GF-D8 (cell line): Measurements from ENCODE around the gene ATE1.

ENCODE experiments used
- DNase-seq: peaks from one replicate; lab custom pipeline; 2025; lab: John Stamatoyannopoulos, UW

The ATE1 gene

DNA sequence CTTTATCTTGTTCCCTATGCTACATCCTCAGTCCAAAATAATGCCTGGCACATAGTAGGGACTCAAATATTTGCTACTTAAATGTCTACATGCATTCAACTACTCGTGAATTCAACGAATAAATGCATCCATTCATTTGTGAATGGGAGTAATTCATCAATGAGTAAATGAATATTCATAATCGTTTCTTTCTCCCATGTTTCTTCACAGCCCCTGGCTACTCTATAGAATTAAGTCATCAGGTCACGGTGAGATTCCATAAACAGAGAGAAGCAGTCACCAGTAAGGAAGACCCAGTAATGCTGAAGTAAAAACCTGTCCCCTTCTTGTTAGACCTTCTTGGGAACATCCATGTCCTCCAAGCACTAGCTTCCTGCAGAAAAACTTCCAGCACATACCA lies 48.4 kb downstream of the ATE1 start:
- DNase-seq: no peak

DNA sequence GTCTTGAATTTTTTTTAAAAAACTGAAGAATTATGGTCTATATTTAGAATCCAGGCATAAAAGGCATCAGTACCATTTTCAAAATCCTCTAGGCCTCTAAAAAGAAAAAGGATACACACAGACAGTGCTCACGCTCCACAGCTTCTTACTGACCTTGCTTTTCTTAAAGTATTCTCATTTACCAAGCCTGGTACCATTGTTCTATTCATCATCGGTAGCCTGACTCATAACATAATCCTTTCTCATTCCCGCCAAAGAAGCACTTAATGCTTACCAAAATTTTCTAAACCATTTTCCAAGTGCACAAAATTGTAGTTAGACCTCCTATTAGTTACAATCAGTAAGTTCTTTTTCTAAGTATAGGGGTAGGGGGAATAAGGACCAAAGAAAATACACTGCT lies 54.6 kb downstream of the ATE1 start:
- no peak for DNase-seq

DNA sequence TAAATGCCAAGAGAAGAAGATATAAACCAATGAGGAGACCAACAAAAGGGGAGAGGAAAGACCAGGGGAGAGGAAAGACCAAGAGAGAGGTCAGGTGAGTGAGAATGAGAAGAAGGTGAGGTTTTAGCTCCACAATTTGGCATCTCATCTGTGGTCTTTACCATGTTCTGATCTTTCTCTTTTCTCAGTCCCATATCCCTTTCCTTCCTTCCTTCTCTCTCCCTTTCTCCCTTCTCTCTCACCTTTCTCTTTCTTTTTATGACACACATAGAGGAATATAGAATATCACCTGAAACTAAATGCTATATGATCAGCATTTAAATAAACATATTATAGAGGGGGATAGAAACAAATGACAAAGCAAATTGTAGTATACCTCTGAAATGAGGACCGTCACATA lies 57.4 kb downstream of the ATE1 start:
- DNase-seq: no peak

DNA sequence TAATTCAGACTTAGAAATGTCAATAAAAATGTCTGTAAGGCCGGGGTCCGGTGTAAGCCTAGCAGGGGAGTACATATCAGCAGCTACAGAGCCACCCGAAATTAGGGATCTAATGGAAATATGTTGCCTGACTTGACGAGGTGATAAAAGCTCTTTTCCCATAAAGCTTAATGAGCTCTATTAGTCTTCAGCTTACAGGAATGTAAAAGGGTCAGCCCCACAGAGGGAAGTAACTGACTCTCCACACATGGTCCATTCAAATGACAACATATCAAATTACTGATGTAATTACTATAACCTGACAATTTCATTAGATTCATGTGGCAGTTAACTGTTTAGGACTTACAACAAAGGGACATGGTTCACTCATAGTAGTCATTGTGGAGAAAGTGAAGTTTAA lies 62.3 kb downstream of the ATE1 start:
- no peak for DNase-seq

DNA sequence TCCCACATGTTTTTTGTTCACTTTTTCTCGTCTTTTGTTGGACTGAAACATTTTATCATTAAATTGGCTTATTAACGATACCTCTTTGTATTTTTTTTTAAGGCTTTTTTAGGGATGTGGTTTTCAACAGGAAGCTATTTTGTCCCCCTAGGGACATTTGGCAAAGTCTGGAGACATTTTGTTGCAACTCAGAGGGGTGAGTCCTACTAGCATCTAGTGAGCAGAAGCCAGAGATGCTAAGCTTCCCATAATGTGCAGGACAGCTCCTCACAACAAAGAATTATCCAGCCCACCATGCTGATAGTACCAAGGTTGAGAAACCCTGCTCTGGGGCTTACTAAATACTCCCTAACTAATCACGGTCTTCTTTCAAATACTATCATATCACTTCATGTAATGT lies 63.2 kb downstream of the ATE1 start:
- DNase-seq: no peak

DNA sequence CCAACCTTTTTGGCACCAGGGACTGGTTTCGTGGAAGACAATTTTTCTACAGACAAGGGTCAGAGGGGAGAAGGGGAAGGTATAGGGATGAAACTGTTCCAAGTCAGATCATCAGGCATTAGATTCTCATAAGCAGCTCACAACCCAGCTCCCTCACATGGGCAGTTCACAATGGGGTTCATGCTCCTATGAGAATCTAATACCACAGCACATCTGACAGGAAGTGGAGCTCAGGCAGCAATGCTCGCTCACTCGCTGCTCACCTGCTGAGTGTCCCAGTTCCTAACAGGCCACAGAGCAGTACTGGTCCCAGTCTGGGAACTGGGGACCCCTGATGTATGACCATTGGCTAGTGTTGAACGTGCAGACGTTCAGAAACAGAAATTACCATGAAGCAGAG lies 63.7 kb downstream of the ATE1 start:
- DNase-seq: no peak

DNA sequence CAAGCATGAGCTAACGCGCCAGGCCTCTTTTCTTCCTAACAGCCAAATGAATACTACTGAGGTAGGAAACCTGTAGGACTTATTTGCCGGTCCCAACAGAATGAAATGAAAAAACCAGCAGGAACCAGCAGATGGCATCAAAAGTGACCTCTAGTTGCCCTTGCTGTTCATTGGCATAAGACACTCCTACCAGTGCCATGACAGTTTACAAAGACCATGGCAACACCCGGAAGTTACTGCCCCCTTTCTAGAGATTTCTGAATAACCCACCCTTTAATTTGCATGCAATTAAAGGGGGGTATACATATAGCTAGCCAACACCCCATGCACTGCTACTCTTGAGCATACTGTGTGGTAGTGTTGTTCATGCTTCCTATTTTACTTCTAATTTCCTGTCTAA lies 65.2 kb downstream of the ATE1 start:
- no peak for DNase-seq

DNA sequence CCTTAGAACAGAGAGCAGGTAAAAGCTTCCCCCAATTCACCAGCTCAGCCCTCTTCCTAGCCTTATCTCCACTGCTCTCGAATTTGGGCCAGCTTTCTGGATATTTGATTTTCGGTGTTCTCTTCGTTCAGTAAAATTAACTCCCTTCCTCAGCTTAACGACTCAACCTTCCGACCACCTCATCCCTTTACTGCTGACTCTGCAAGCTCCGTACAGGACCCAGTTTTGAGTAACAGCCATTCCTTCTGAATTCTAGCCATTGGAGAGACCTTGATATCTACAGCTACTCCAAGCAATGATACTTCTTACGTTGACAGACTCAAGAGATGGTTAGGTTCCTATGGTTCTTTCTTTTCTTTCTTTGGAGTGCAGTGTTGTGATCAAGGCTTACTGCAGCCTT lies 65.8 kb downstream of the ATE1 start:
- DNase-seq: no peak

DNA sequence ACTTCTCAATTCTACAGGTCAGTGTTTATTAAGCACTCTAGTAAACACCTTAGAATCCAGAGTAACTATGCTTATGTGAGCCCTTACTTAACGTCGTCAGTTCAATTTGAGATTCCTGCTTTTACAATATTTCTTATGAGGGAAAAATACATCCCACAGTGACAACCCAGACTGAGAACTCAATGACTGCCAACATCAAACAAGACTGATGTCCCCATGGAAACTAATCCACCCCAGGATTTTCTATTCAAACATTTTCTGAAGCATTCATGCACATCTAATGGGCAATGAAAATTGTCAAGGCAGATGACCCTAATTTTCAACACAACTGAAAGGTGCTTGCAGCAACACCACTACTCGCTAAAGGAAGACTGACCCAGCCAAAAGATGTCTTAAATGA lies 67.0 kb downstream of the ATE1 start:
- DNase-seq: no peak

DNA sequence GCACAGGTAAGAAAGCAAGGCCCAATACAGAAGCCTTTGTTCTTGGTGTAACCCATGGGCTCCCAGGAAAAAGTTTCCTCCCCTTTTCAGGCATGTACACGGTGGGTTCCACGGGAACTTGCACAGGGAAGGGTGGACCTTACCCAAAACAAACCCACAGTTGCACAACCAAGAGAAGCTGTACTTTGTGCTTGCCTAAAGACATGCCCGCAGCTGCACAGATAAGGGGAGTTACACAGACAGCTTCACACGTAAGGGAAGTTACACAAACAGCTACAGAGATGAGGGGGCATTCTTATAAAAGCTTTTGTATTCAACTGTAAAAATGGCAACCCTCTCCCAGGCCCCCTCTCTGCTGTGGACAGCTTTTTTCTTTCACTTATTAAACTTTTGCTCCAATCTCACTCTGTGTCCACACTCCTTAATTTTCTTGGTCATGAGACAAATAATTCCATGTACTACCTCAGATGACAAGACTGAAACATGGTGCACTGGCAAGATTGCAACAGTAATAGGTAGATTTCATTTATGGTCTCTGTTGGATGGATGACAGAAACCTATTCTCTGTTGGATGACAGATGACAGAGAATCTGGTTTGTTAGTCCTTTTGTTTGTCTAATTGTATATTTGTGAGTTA lies 72.9 kb downstream of the ATE1 start:
- peak; percentile 90 for DNase-seq

DNA sequence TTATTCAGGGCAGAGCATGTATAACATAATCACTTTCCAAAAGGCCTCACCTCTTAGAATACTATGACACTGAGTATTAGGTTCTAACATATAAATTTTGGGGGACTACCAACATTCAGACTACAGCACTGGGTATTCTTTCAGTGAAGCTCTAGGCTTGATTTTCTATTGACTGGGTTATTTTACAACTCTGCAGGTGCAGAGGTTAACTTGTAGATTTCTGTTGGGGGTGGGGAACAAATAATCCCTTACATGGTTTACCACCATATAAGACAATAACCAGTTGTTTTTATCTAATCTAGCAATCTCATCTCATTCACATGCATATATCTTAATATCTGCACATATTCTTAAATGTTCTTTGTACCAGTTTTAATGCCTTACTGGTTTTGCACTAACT lies 73.9 kb downstream of the ATE1 start:
- no peak for DNase-seq

DNA sequence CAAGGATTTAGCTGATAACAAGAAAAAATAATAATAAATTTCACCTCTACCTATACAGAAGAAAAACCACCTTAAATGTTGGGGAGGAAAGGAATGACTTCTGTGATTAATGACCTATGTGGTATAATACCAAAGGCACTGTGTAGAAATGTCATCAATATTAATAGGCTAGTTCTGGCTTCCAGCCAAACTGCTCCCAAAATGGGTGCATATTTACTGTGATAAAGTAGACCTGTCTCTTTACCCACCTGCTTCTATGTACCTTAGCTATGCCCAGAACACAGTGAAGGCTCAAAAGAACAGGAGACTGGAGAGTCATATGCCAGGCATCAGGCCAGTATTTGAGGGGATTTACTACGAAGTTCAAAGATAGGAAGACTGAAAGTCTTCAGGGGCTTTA lies 76.0 kb downstream of the ATE1 start:
- no peak for DNase-seq

DNA sequence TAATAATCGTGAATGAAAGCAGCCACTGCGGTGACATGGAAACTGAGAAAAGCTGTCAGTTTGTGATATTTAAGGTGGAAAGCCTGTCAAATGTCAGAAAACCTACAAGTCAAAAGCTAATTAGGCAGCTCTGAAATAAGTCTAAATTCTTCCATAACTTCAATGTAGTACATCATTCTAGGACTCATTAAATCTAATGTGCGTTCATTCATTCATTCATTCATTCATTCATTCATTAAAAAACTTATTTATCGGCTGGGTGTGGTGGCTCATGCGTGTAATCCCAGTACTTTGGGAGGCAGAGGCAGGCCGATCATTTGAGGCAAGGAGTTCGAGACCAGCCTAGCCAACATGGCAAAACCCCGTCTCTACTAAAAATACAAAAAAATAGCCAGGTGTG lies 79.7 kb downstream of the ATE1 start:
- DNase-seq: no peak

DNA sequence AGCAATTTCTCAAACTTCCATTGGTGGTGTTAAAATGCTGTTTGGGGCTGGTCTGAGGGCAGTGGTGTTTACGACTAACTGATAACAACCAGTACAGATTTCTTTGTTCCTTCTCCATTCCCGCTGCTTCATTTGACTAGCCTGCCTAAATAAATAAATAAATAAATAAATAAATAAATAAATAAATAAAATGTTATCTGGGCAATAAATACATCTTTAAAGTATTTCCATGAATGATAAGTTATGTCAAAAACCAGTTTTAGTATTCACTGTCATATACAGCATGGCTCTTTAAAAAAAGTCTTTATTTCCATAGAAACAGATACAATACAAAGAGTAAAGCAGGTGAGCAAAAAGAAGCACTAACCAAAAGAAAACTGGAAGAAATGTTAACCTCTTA lies 81.3 kb downstream of the ATE1 start:
- DNase-seq: no peak

DNA sequence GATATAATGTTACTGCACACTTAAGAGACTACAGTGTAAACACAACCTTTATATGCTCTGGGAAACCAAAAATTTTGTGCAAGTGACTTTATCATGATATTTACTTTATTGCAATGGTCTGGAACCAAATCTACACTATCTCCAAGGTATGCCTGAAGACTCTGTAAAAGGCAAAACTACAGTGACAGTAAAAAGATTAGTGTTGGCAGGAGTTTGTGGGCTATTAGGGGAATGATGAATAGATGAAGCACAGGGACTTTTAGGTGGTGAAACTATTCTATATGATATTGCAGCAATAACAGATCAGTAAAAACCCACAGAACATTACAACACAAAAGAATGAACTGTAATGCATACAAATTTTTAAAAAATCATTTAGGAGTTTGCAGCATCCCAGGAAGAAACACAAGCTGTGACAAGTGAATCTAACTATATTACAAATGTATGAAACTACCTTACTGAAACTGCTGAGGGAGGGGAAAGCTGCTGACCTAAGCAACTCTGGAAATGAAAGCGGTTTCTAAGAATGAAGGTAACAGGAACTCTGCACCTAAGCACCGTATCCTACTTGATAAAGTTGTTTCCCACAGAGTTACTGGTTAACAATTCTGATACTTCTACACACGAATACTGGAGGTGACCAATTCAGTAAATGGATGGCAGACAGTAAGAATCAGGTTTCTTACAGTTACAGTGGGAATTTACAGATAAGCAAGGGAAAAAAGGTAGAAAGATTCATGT lies 82.6 kb downstream of the ATE1 start:
- no peak for DNase-seq

DNA sequence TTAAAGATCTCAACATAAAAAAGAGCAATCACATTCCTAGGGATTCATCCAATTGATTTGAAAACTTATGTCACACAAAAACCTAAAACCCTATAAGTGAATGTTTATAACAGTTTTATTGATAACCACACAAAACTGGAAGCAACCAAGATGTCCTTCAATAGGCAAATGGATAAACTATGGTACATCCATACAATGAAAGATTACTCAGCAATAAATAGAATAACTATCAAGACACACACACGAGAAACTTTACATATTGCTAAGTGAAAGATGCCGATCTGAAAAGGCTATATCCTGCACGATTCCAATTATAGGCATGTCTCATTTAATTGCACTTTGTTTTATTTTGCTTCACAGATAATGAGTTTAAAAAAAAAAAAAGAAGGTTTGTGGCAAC lies 83.3 kb downstream of the ATE1 start:
- DNase-seq: no peak

DNA sequence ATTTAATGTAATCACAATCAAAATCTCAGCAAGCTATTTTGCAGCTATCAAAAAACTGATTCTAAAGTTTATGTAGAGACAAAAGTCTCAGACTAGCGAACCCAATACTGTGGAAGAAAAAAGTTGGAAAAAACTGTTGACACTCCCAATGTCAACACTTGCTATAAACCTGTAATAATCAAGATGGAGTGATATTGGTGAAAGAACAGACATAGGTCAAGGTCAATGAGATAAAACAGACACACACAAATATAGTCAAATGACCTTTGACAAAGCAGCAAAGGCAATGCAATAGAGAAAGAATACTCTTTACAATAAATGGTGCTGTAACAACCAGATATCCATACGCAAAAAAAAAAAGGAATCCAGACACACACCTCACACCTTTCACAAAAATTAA lies 84.5 kb downstream of the ATE1 start:
- no peak for DNase-seq

DNA sequence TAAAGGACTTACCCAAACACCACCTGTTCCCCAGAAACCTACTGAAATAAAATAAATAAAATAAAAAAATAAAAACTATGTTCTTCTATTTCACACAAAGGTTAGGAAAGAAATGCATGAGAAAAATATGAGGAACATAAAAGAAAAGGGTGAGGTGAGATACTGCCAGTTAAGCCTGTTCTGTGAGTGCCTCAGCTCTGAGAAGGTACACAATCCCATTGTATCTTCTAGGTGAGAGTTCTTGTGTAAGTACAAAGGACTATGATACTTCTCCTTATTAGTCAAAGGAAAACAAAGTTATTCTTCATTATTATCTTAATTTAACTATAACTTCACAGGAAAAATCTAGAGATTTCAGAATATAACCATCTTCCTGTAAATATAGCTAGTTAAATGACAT lies 86.0 kb downstream of the ATE1 start:
- DNase-seq: no peak

DNA sequence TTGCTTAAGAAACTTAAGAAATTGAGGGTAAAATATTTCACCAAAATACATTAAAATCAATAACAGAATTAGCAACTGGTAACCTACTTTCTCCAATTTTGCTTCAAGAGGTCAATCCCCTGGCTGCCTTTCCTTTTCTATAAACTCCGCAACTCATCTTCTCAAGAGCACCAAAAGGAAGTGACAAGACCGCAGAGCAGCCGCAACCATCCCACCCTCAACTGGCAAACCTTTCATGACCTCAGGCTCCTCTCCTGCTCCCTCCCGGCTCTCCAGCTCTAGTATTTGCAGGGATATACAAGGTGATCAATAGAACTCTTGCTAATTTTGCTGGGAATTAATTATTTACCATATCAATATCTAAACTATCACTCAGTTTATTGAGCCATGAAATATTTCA lies 88.9 kb downstream of the ATE1 start:
- DNase-seq: no peak

DNA sequence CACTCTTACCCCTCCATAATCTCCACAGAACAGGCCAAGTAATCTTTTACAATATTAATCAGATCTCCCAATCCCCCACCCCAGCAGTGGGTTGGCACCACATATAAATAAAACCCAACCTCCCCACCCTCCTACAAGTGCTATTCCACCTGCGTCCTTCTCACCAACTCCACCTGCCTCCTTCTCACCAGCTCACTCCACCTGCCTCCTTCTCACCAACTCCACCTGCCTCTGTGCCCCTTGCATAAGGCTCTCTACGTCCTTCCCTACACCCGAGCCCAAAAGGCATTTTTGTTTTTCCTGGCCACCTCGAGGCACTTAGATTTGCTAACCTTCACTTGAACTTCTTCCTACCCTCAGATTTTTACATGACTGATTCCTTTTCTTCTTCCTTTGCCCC lies 89.7 kb downstream of the ATE1 start:
- DNase-seq: no peak

DNA sequence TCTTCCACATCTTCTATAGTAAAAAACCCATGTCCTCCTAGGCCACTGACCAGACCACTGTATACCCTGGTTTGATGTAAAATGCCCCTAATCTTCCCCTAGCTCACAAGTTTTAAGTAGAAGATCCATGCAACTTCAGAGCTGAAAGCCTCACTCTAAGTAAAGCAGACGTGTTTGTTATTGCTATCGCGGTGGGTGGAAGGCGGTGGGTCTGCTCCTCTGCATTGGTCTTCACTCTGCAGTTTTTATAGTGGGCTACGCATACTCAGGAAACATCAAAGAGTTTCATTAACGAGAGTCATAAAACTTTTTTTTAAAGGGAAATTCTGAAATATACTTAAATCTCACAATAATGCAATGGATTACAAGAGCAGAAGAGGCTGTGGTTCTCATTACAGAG lies 91.7 kb downstream of the ATE1 start:
- DNase-seq: no peak

DNA sequence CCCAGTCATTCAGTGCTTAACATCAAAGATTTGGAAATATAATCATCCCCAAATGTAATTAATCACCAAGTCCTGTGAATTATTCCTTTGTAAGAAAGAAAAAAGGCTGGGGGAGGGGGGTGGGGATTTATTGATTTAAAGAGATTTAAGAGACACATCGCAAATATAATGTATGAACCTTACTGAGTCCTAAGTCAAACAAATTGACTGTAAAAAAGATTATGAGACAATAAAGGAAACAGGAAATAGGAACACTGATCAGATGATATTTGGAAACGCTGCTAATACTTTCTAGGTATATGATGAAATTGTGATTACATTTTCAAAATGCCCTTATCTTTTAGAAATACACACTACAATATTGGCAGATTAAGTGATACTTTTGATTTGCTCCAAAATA lies 92.5 kb downstream of the ATE1 start:
- no peak for DNase-seq

DNA sequence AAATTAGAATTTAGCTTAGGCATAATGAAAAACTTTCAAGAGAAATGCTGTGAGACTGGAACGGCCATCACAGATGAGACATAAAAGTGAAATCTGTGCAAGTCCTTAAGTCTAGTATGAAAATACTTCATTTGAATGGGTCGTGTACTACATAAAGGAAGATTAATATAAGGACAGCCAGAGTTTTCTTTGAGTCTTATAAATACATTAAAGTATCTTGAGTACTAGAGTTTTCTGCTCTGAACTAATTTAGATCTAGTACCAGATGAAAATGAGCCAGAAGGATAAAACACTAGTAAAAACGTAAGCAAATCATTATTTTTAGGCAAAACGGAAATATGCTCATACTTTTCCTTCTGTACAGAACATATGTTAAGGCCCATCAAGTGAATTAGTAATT lies 93.1 kb downstream of the ATE1 start:
- DNase-seq: no peak

DNA sequence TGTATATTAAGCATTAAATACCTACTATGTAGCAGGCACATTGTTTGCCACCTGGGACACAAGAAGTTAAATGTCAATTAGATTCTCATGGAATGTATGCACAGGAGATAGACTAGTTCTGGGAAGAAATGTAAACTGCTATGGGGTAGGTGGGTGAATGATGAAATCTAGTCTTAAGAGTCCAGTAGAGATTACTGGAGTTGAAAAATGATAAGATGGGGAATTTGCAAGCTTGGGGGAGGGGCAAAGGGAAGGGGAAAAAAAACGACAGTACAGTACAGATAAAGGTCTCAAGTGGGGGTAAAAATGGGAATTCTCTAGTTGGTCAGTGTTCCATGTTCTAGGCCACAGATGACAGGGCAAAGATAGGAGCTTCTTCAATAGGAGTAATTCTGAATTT lies 94.4 kb downstream of the ATE1 start:
- no peak for DNase-seq
